GM12891 (cell line): Measurements from ENCODE around the gene ARMC9.

Experiments used
- DNase-seq: peaks from one replicate; pipeline ENCODE4 v3.0.0; 2011; ENCODE audit warnings: low spot score; ENCODE audit not compliant: insufficient read length
- FAIRE-seq: peaks from 2 replicates; lab custom pipeline; 2011; peaks lifted over from hg19 to GRCh38; lab: Jason Lieb, UNC
- PAX5 ChIP-seq: IDR thresholded peaks from 2 replicates; pipeline ENCODE4 v1.6.1; 2011; ENCODE audit warnings: low read length, moderate library complexity, mild to moderate bottlenecking; ENCODE audit not compliant: insufficient read depth, severe bottlenecking
- POLR2A ChIP-seq: IDR thresholded peaks from 2 replicates; pipeline ENCODE4 v1.6.1; 2011; ENCODE audit warnings: low read depth, low read length, control low read depth
- POLR2AphosphoS5 ChIP-seq: IDR thresholded peaks from 2 replicates; pipeline ENCODE4 v1.6.1; 2011; ENCODE audit warnings: low read depth, low read length, control low read depth
- POU2F2 ChIP-seq: IDR thresholded peaks from 2 replicates; pipeline ENCODE4 v1.6.1; 2011; ENCODE audit warnings: low read depth, mild to moderate bottlenecking, control low read depth, low read length, moderate library complexity
- SPI1 ChIP-seq: IDR thresholded peaks from 2 replicates; pipeline ENCODE4 v1.6.1; 2011; ENCODE audit warnings: low read depth, low read length, control low read depth
- TAF1 ChIP-seq: IDR thresholded peaks from 2 replicates; pipeline ENCODE4 v1.6.1; 2011; ENCODE audit warnings: low read depth, low read length, control low read depth

Gene ARMC9

DNA sequence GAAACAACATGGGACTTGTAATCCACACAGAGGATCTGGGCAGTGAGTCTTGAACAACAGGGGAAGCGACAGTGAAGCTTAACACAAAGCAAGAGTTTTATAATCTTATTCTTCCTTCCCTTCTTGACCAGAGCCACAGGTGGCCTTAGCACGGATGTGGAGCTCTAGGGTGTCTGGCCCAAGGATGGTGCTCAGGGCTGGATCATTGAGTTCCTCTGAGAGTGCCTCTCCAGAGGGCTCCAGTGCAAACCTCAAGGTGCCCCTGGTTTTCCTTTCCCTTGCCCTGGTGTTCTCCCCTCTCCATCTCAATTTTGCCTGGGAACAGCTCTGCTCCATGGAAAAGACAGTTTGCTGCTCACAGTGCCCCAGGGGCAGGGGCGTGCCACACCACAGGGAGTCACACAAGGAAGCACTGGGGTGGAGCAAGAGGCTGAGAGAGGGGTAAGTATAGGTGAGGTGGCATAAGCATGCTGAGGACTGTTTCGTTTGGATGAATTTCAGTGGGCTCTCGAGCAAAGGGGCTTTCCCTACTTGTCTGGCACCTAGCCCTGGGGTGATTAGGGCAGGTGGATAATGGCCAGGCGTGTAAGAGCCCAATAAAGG lies 108.5 kb downstream of the ARMC9 start:
- TF ChIP-seq POU2F2 (no peak), TAF1 (no peak), POLR2A (no peak), POLR2AphosphoS5 (no peak), SPI1 (no peak), PAX5 (no peak)
- FAIRE-seq (no peak), DNase-seq (no peak)

DNA sequence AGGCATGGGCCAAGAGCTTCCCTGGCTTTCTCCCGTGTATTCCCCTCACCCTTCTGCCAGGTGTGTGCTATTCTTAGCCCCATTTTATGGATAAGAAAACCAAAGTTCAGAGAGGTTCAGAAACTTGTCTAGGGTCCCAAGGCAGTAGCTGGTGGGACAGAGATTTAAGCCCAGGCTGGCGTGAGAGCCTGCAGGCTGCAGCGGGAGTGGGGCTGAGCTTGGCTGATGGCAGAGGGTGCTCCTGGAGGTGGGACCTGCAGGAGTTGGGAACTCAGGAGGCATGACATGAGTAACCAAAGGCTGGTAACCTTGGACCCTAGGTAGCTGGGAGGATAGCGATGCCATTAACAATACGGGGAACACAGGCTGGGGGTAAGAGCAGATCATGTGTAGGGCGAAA lies 109.8 kb downstream of the ARMC9 start:
- no peak for DNase-seq
- TF ChIP-seq TAF1 (no peak), SPI1 (no peak), PAX5 (no peak), POU2F2 (no peak), POLR2AphosphoS5 (no peak), POLR2A (no peak)
- no peak for FAIRE-seq

DNA sequence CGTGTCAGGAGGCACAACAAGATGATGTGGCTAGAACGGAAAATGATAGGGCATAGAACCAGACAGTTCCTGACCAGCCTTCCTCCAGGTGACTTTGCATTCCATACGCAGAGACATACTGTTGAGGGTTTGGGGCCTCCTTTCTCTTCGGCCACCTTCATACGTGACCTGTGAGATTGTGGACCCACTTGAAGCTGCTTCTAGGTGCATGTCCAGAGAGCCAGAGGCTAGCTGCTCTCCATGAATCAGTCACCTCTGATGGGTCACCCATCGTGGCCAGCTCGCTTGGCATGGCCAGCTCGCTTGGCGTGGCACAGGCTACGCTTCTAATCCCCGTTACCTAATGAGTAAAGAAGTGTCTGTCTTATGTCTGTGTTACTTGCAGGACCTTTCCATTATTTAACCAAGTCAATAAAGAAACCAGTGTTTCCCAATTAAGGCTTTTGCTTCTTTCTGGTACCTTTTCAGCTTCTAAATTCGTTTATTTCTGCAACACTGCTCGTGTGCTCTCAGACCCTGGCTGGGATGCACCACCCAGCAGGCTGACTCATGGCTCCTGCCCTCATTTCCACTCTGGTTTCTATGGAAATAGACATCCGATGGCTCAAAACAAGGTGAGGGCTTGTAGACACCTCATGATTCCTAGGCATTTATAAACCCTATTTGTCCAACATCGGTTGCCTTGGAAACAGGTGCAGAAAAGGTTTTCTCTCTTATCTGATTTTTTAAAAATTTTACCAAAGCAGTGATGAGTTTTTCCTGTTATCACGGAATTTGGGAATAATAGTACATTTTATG lies 110.4 kb downstream of the ARMC9 start:
- DNase-seq: no peak
- peak; percentile 31 for FAIRE-seq
- TF ChIP-seq TAF1 (no peak), POU2F2 (no peak)

DNA sequence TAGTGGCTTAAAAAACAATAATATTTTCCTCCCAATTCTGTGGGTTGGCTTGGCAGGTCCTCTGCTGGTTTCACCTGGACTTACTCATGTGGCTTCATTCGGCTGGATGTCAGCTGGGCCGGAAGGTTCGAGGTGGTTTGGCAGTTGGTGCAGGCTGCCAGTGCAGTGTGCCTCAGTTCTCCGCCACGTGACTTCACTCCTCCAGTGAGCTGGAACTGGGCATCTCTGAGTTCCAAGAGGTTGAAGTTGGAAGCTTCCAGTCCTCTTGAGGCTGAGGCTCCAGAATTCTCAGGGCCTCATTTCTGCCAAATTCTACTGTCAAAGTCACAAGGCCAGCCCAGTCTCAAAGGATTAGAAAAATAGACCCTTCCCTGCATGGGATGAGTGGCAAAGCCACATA lies 113.6 kb downstream of the ARMC9 start:
- no peak for TF ChIP-seq PAX5
- TF ChIP-seq SPI1: no peak
- no peak for TF ChIP-seq POU2F2
- TF ChIP-seq POLR2AphosphoS5: no peak
- no peak for TF ChIP-seq POLR2A
- no peak for TF ChIP-seq TAF1
- DNase-seq (no peak), FAIRE-seq (peak; percentile 20)

DNA sequence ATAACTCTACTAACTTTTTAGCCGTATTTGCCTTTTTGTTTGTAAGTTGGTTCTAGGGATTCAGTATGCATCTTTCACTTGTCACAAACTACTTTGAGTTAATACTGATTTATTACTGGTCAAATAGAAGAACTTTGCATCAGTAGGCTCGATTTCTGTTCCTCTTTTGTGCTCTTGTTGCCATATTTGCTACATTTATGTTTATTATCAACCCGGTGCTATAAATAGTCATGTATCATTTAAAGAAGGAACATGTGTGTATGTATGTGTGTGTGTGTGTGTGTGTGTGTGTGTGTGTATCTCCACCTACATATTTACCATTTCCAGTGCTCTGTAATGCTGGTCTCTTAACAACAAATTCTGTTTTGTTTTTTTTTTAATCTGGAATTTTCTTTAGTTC lies 117.5 kb downstream of the ARMC9 start:
- DNase-seq (no peak), FAIRE-seq (peak; percentile 81)
- TF ChIP-seq SPI1 (peak; percentile 93), TAF1 (no peak)

DNA sequence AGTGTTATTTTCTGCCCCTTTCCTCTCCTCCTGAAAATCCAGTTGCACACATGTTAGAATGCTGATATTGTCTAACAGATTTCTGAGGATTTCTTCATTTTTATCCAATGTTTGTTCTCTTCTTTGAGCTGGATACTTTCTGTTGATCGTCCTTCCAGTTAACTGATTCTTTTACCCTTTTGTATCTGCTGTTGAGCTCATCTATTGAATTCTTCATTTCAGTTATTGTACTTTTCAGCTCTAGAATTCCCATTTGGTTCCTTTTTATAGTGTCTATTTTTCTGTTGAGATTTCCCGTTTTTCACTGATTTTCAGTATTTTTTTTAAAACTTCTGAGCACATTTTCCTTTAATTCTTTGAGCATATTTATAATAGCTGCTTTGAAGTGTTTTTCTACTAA lies 119.1 kb downstream of the ARMC9 start:
- TF ChIP-seq PAX5: no peak
- TF ChIP-seq TAF1: no peak
- TF ChIP-seq SPI1: no peak
- no peak for TF ChIP-seq POLR2A
- TF ChIP-seq POU2F2: no peak
- TF ChIP-seq POLR2AphosphoS5: no peak
- FAIRE-seq (no peak), DNase-seq (no peak)

DNA sequence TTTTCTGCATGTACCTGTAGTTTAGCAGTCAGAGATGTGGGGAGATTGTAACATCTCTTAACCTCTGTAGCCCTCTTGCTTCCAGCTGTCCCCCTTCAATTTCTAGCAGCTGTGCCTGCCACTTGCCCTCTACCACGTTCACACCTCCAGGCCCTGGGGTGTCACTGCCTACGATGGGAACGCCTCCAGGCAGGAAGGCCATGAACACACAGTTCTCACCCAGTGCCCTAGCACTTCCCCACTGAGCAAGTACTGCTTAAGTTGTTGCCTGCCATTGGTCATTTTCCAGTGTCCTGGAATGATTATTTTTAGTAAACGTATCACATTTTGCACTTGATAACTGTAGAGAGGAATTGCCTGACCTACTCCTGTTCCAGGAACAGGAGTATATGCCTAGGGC lies 120.0 kb downstream of the ARMC9 start:
- DNase-seq (no peak), FAIRE-seq (peak; percentile 43)
- no peak for TF ChIP-seq POLR2AphosphoS5
- no peak for TF ChIP-seq POLR2A
- no peak for TF ChIP-seq POU2F2
- no peak for TF ChIP-seq TAF1
- TF ChIP-seq PAX5: no peak
- no peak for TF ChIP-seq SPI1

DNA sequence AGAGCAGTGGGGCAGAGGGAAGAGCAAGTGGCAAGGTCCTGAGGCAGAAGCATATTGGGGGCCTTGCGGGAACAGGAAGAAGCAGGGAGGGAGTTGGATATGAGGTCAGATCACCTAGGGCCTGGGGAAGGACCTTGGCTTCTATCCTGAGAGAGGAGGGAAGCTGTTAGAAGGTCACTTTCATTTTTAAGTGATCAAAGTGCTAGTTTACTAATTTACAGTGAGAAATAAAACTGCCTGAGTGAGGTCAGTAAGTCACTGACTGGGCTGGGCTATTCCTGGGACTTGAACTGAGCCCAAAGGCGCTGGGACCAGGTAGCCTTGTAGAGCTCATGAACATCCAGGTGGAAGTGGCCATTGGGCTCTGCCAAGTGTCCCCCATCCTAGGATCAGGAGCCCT lies 120.5 kb downstream of the ARMC9 start:
- DNase-seq: no peak
- TF ChIP-seq POU2F2 (no peak), SPI1 (no peak), POLR2A (no peak)
- FAIRE-seq: no peak

DNA sequence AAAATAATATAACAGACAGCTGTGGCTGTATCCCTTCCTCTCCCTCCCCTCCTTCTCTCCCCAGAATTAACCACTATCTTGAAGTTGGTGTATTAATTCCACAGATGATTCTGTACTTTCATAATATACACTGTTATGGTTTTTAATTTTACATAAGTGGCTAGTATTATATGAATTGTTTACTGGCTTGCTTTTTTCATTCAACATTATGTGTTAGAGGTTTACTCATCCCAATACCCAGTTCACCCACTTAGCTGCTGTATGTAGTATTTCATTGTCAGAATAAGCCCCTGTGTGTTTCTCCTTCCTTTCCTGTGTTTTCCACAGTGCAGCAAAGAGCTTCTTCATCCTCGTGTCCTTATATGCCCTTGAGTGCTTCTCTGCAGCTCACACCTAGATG lies 121.4 kb downstream of the ARMC9 start:
- no peak for TF ChIP-seq SPI1
- FAIRE-seq (no peak), DNase-seq (no peak)

DNA sequence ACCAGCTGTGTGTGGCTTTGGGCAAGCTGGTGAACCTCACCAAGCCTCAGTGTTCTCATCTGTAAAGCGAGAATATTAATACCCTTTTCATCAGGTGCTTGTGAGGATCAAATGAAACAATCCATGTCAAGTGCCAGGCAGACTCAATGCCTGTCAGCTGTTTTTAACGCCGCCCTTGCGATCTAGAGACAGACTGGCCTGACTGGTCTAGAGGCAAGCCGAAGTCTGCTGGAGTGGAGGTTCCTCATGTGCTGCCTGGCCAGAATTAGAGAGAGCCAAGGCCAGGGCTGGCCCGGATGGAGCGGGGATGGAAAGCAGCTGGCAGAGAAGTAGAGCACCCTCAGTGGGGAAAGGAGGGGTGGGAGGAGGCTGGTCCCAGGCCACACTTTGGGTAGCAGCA lies 122.6 kb downstream of the ARMC9 start:
- DNase-seq (no peak), FAIRE-seq (peak; percentile 31)
- TF ChIP-seq TAF1: no peak
- TF ChIP-seq PAX5: no peak
- TF ChIP-seq POLR2A: no peak
- no peak for TF ChIP-seq SPI1
- no peak for TF ChIP-seq POU2F2
- TF ChIP-seq POLR2AphosphoS5: no peak
